HG03442 (cell line): Measurements from ENCODE around the gene TP53I13.

Experiments used
- ATAC-seq: cut with Tn5 transposase; IDR thresholded peaks from one replicate; pipeline ENCODE4 v1.9.1; 2021; ENCODE audit warnings: mild to moderate bottlenecking, moderate library complexity; ENCODE audit not compliant: unreplicated experiment

The TP53I13 gene

GRCh38 chr17:29566473-29567303 is 1.8 kb upstream of the TP53I13 start, which contains the start of gene ABHD15:
Gene ABHD15, minus strand, starts transcription at chr17:29567037. Its CDS starts 71 bp downstream, at chr17:29566966.
- ATAC-seq, result peak; percentile 30

DNA sequence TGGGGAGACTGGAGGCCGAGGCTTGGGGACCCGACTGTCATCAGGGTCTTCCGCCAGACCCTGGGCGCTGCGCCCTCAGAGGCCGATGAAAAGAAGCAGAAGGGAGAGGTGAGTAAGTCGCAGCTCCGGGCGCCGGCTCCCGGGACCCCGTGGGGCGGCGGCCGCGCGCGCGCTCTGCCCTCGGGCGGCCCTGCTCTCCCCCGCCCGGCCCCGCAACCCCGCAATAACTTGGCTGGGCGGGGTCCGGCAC is 1.3 kb upstream of the TP53I13 start:
- ATAC-seq, result peak; percentile 10

GRCh38 chr17:29567554-29568330 is 759 bp upstream of the TP53I13 start:
- ATAC-seq, result peak; percentile 27

DNA sequence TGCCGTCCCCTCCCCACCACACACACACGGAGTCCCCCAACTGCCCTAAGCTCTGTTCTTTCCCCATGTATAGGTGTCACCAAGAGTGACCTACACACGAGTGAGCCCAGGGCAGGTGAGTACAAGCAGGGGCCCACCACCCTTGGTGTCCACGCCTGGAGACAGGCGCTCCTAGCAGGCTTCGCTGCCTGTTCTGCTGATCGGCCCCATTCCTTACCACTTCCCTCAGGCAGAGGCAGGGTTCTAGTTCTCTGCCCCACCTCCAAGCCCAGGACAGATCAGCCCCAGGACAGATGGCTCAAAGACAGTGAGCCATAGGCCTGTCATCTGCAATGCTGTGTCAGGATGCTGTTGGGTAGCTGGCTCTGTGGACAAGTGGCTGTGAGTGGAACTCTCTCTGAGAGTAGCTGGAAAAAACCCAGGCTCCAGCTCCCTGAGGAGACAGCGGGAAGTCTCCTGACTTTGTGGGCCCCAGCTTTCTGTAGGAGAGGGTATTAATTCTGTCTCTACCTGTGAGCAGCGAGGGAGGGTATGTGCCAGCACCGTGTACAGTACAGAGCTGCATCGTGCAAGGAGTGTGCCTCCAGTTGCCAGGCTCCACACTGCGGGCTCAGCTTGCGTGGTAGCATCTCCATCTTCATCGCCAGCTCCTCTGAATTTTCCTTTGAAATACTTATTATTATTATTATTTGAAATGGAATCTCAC is 897 bp downstream of the TP53I13 start:
- no peak for ATAC-seq

- no peak for ATAC-seq
These were observed 2.0 kb downstream of the TP53I13 start for GRCh38 chr17:29570521-29570920.

- ATAC-seq, result no peak
These were observed 3.0 kb downstream of the TP53I13 start for GRCh38 chr17:29571486-29571882.

DNA sequence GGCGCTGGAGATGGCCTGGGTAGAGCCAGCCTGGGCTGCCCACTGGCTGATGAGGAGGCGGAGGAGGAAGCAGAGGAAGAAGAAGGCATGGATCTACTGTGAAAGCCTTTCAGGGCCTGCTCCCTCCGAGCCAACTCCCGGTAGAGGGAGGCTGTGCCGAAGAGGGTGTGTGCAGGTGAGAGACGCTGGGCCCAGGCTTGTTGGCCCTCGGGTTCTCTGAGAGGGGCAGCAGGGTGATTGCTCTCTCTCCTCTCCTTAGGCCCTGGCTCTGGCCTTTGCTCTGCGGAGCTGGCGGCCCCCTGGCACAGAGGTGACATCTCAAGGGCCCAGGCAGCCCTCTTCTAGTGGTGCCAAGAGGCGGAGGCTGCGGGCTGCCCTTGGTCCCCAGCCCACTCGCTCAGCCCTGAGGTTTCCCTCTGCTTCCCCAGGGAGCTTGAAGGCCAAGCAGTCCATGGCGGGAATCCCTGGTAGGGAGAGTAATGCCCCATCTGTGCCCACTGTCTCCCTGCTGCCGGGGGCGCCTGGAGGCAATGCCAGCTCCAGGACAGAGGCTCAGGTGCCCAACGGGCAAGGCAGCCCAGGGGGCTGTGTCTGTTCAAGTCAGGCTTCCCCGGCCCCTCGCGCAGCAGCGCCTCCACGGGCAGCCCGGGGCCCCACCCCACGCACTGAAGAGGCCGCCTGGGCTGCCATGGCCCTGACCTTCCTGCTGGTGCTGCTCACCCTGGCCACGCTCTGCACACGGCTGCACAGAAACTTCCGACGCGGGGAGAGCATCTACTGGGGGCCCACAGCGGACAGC is 3.6 kb downstream of the TP53I13 start:
- no peak for ATAC-seq

- ATAC-seq, result no peak
These were observed 4.4 kb downstream of the TP53I13 start for GRCh38 chr17:29572691-29573557.

DNA sequence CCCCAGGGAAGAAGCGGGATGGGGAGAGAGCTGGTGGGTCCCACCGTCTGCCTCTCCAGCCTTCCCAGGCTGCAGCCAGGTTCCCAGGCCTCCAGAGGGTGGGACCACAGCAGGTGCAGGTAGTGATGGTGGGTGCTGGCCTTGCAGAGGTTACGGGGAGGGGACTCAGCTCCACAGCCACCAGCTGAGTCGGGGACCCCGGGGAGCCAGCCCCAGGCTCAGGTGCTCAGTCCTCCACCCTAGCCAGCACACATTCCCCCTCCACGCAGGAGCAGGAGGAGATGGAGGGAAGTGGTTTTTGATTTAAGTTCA is 5.0 kb downstream of the TP53I13 start:
- ATAC-seq, result no peak

GRCh38 chr17:29573871-29574731 is 5.6 kb downstream of the TP53I13 start:
- ATAC-seq, result no peak

GRCh38 chr17:29574732-29575510 is 6.4 kb downstream of the TP53I13 start:
- ATAC-seq, result no peak

DNA sequence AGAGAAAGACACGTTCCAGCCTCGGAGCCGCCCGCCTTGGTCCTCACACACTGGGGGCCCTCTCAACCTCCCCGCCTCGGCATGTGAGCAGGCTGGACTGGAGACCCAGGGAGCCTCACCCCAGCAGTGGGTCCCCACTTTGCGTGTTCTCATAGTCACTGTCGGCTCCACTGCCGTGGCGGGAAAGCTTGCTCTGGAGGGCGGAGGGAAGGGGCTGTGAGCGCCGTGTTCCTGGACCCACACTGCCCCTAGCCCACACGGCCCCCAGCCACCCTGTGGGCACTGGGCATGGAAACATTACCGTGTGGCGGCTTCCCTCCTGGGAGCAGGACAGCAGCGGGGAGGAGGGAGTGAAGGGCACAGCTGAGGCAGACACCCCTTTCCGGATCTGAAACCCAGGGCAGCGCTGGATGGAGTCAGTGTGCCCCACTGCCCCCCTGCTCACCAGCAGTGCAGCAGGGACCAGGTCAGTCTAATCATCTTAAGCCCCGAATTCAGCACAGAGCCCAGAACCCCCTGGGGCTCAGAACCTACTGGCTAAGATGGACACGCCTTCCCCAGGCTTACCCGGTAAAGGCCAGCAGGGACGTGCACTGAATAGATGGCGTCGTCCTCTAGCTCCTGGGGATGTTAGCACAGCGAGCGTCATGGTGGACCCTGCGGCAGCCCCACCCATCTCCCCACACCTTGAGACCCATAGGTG is 7.2 kb downstream of the TP53I13 start:
- ATAC-seq, result no peak

- no peak for ATAC-seq
These were observed 7.9 kb downstream of the TP53I13 start for GRCh38 chr17:29576214-29577000.

DNA sequence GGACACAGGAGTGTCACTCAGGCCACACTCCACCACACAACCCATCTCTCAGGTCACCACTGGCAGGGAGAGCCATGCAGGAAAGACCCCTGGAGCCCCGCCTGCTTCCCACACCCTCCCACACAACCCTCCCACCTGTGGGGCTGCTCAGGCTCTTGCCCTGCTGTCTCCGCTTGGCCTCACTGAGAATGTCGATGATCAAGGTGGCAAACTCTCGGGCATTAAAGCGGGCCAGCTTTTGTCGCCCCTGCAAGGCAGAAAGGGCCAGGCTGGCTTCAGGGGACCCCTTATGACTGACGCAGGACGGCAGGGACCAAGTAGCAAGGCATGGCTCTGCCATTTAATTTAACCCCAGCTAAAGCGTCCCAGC is 8.5 kb downstream of the TP53I13 start:
- no peak for ATAC-seq

DNA sequence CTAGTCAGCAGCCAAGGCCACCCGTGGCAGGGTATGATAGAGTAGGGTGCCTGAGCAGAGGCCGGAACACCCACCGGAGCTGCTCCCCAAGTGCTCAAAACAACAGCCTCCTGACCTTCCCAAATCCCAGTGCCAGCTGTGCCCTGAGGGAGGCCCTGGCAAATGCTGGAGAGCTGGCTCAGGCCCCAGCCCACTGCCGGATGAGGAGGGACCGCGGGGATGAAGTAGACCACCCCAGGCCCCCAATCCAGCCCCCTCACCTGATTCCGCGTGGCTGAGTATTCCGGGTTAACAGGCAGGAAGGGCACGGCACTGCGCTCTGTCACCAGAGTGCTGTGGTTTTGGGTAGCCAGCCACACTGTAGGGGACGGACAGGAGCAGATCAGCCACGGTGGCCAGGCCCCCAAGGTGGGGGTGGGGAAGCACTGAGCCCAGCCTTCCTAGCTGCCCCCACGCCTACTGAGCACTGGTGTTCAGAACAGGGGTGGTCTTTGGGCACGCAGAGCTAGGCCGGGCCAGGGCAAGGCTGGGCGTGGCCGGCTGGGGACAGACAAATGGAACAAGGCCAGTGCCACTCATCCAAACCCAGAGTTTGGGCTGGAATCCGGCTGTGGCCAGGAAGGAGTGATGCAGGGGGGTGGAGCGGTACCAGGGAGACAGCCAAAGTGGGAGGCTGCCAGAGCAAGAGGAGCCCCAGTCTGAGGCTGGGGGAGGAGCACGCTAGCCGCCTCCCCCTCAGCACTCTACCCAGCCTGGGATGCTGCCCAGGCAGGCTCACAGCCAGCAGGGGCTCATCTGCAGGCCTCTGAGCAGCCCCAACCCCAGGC is 9.1 kb downstream of the TP53I13 start:
- ATAC-seq, result no peak
